ENCODE results near the gene HIPK3. TPM values are rescaled to one million over a fixed set of nuclear protein-coding genes. Genes with fewer than 3 reads are reported as not detected.

HIPK3 gene
- total and polyA plus RNA-seq, 9 of the 15 experiments (the other 6 are each of a cell fraction or from before 2014, with no cell fraction given) = 2.3 to 19.6 (median 7.5) TPM

GRCh38 chr11:33257897-33258630 is 883 bp downstream of the HIPK3 start (continued):
- TF ChIP-seq RERE (CRISPR knock-in tag; IDR thresholded peaks at IDR 0.05; ENCODE audit: borderline replicate concordance) (no peak), TEAD2 (tag; IDR thresholded peaks at IDR 0.05) (no peak), MTA1 (IDR thresholded peaks at IDR 0.05; ENCODE audit: borderline replicate concordance) (no peak), BRF1 (IDR thresholded peaks at IDR 0.05; ENCODE audit: borderline replicate concordance, extremely low read depth, insufficient read length) (no peak), POLR2H (tag; IDR thresholded peaks at IDR 0.05; ENCODE audit: low read depth) (peak; percentile 64), ZMIZ1 (IDR thresholded peaks at IDR 0.05; ENCODE audit: low read depth in 2 of 2, low read length in 2 of 2) (0 out of 4 replicates have a peak, but pooled peaks of 1 of the 2 experiments have one; percentile 5), CBFA2T2 (conservative IDR thresholded peaks at IDR 0.05) (no peak), HLTF (IDR thresholded peaks at IDR 0.05) (no peak), ZNF3 (CRISPR knock-in tag; IDR thresholded peaks at IDR 0.05) (no peak), HOXB6 (CRISPR knock-in tag; IDR thresholded peaks at IDR 0.05; ENCODE audit: borderline replicate concordance) (no peak), RBM25 (IDR thresholded peaks at IDR 0.05; ENCODE audit: low read depth, low read length, severe bottlenecking) (no peak), ZNF444 (CRISPR knock-in tag; IDR thresholded peaks at IDR 0.05) (no peak), RBM34 (IDR thresholded peaks at IDR 0.05; ENCODE audit: borderline replicate concordance, insufficient read depth, low read length) (no peak), PHTF2 (CRISPR knock-in tag; IDR thresholded peaks at IDR 0.05) (no peak), ARHGAP35 (IDR thresholded peaks at IDR 0.05; ENCODE audit: partially characterized antibody) (no peak), ZNF263 (CRISPR knock-in tag; IDR thresholded peaks at IDR 0.05; ENCODE audit: borderline replicate concordance) (0 out of 2 replicates have a peak, but pooled peaks have one; percentile 2), NFYB (IDR thresholded peaks at IDR 0.05; ENCODE audit: extremely low read depth, insufficient read length) (no peak), ZNF436 (CRISPR knock-in tag; IDR thresholded peaks at IDR 0.05) (no peak), IRF2 (CRISPR knock-in tag; IDR thresholded peaks at IDR 0.05) (no peak), SIRT6 (IDR thresholded peaks at IDR 0.05; ENCODE audit: low read depth, low read length) (no peak), NCOA6 (IDR thresholded peaks at IDR 0.05) (0 out of 2 replicates have a peak, but pooled peaks have one; percentile 35)
